ENCODE measurements around the gene TFF2. TPM values are rescaled to one million over a fixed set of nuclear protein-coding genes. Genes with fewer than 3 reads are reported as not detected.

The TFF2 gene
- total and polyA plus RNA-seq, 4 donors: 2.1 TPM; not detected in 3

DNA sequence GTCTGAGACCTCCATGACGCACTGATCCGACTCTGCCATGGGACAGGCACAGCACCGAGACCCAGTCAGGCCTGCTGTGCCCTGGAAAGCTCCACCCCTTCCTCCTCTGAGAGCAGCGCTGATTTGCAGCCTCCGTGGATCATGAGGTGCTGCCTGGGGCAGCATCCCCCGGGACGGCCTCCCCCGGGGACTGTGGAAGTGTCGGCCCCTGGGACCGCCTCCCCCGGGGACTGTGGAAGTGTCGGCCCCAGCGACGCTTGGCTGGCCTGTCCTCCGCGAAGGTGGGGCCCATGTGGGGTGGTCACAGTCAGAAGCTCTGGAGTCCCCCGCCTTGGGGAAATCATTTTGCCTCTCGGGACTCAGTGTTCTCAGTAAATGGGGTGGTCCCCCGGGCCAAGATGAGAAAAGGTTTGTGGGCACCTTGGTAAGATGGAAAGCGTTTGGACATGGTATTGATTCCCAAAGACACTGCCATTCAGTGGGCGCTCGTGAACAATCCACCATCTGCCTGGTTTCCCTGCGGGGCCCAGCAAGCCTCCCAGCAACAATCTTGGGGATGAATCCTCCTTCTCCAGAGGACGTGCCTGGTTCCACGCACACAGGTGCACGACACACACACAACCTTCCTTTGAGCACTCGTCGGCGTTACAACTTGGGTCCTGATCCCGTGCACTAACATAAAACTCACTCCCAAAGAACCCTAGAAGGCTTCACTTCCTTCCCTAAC is 3.0 kb downstream of the TFF2 start:
- ATAC-seq (ENCODE audit: low FRiP score): no peak
- Histone ChIP-seq H3K27ac (ENCODE audit: low read depth in 1 of 2, low read length in 2 of 2) (no peak overlapping the region), H3K36me3 (ENCODE audit: control insufficient read depth in 1 of 2, insufficient read depth in 2 of 2, low read length in 1 of 2) (no peaks in the 10 kb centered on the region), H3K4me3 (ENCODE audit: low read length in 2 of 2) (no peak overlapping the region), H3K27me3 (ENCODE audit: control insufficient read depth in 1 of 2, insufficient read depth in 2 of 2, low read length in 1 of 2) (no peaks in the 10 kb centered on the region), H3K4me1 (ENCODE audit: control insufficient read depth in 1 of 2, insufficient read depth in 2 of 2, low read length in 2 of 2) (no peaks in the 10 kb centered on the region), H3K9me3 (ENCODE audit: control insufficient read depth, low read length) (no peaks in the 10 kb centered on the region)
- intact Hi-C loops (cut with DNase I): no loop called here
- DNase-seq: no peak
- WGBS, 2 donors: 85% methylated on average over 30 of the region's 30 CpGs

DNA sequence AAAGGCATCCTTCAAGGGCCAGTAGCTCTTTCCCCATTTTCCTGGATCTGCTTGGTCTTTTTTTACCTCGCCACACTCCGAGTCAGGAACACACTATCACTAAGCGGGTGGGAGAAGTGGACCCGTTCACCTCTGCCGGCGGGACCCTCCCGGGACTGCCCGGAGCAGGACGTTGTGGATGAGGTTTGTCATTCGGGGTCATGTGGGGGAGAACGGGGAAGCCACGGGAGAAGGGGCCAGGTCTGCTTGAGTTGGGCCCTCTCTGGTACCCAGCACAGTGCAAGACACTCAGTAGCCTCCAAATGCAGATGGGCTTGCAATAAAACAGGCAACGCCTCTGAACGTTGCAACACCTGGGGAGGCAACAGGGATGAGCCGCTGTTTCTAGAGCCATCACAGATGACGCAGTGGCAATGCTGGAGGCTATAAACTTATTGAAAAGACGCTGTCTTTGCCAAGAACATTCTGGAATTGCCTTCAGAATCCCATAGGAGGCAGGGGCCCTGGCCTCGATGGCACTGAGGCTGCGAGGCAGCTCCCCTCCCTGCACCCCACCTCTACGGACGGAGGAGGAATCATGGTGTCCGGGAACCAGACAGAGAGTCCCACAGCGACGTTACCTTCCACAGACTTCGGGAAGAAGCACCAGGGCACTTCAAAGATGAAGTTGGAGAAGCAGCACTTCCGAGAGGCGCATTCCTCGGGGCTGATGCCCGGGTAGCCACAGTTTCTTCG is 3.8 kb downstream of the TFF2 start:
- H3K36me3 ChIP-seq (ENCODE audit: control insufficient read depth in 1 of 2, insufficient read depth in 2 of 2, low read length in 1 of 2): no peaks in the 10 kb centered on the region
- no peak overlapping the region for H3K27ac ChIP-seq (ENCODE audit: low read depth in 1 of 2, low read length in 2 of 2)
- DNase-seq: no peak
- intact Hi-C loops (cut with DNase I): no loop called here
- 86 to 87% methylated on average over 30 of the region's 30 CpGs for WGBS, 2 donors
- H3K27me3 ChIP-seq (ENCODE audit: control insufficient read depth in 1 of 2, insufficient read depth in 2 of 2, low read length in 1 of 2): no peaks in the 10 kb centered on the region
- H3K9me3 ChIP-seq (ENCODE audit: control insufficient read depth, low read length): no peaks in the 10 kb centered on the region
- no peaks in the 10 kb centered on the region for H3K4me1 ChIP-seq (ENCODE audit: control insufficient read depth in 1 of 2, insufficient read depth in 2 of 2, low read length in 2 of 2)
- no peak for ATAC-seq (ENCODE audit: low FRiP score)
- H3K4me3 ChIP-seq (ENCODE audit: low read length in 2 of 2): no peak overlapping the region

DNA sequence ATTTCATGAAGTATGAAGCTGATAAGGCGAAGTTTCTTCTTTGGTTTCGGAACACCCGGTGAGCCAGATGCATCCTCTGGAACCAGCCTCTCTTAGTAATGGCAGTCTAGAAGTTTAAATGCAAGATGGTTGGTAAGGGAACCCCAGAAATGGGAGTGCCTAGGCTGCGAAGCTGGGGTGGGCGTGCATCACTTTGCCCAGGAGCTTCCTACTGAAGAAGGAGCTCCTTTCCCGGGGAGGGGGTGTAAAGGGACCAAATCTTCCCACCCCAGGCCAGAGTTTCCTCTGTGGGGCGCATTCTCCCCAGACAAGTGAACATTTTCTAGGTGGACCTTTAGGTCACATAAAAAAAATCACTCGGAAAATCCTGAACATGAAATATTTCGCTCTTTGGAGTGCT is 4.4 kb downstream of the TFF2 start:
- 86 to 88% methylated on average over 9 of the region's 9 CpGs for WGBS, 2 donors

DNA sequence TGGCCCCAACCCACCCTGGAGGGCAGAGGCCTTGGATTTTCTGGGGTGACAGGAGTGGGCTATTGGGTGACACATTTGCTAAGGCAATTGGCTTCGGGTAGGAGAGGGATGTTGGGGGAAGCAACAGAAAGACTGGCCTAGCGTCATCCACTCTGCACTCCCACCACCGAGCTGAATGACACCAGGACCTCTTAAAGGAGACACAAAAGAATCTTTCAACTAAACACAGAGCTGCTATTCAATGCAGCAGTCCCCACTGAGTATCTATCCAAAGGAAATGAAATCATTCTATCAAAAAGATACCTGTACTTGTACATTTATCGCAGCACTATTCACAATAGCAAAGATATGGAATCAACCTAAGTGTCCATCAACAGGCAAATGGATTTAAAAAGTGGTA is 6.2 kb downstream of the TFF2 start:
- Histone ChIP-seq H3K9me3 (ENCODE audit: control insufficient read depth, low read length) (no peaks in the 10 kb centered on the region), H3K4me3 (ENCODE audit: low read length in 2 of 2) (no peak overlapping the region), H3K27ac (ENCODE audit: low read depth in 1 of 2, low read length in 2 of 2) (no peak overlapping the region), H3K36me3 (ENCODE audit: control insufficient read depth in 1 of 2, insufficient read depth in 2 of 2, low read length in 1 of 2) (no peaks in the 10 kb centered on the region), H3K4me1 (ENCODE audit: control insufficient read depth in 1 of 2, insufficient read depth in 2 of 2, low read length in 2 of 2) (no peaks in the 10 kb centered on the region), H3K27me3 (ENCODE audit: control insufficient read depth in 1 of 2, insufficient read depth in 2 of 2, low read length in 1 of 2) (no peaks in the 10 kb centered on the region)
- WGBS, 2 donors: 60 to 67% methylated on average over 4 of the region's 4 CpGs
- intact Hi-C loops (cut with DNase I): no loop called here
- ATAC-seq (ENCODE audit: low FRiP score): no peak
- no peak for DNase-seq

More for the DNA sequence above, 4.4 kb downstream of the TFF2 start:
- Histone ChIP-seq H3K4me3 (ENCODE audit: low read length in 2 of 2) (no peak overlapping the region), H3K27ac (ENCODE audit: low read depth in 1 of 2, low read length in 2 of 2) (no peak overlapping the region), H3K36me3 (ENCODE audit: control insufficient read depth in 1 of 2, insufficient read depth in 2 of 2, low read length in 1 of 2) (no peaks in the 10 kb centered on the region), H3K9me3 (ENCODE audit: control insufficient read depth, low read length) (no peaks in the 10 kb centered on the region), H3K4me1 (ENCODE audit: control insufficient read depth in 1 of 2, insufficient read depth in 2 of 2, low read length in 2 of 2) (no peaks in the 10 kb centered on the region), H3K27me3 (ENCODE audit: control insufficient read depth in 1 of 2, insufficient read depth in 2 of 2, low read length in 1 of 2) (no peaks in the 10 kb centered on the region)
- DNase-seq (no peak), ATAC-seq (ENCODE audit: low FRiP score) (no peak)
- intact Hi-C loops (cut with DNase I): no loop called here

DNA sequence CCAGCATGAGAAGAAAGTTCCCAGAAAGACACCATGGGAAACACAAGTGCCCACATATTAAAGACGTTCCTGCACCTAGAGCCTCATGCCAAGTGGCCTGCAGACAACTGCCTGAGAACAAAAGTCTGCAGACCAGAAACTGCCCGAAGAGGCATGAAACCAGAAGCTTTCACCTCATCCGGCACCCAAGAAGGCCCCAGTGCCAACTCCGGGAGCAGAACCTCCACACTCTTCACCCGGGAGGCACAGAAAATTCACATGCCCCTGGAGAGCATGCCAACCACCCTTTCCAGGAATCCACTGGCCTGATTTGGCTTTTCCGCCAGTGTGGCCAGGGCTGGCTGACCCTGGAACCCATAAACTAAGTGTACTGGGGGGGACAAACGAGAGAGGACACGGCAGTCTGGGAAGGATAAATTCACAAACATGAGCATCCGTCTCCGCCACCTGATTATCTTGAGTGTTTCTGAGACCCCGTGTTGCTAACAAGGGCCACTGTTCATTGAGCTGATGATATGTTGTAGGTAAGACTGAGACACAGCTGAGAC is 6.8 kb downstream of the TFF2 start:
- WGBS, 2 donors: 79 to 84% methylated on average over 11 of the region's 11 CpGs
- ATAC-seq (ENCODE audit: low FRiP score) (no peak), DNase-seq (no peak)
- Histone ChIP-seq H3K4me1 (ENCODE audit: control insufficient read depth in 1 of 2, insufficient read depth in 2 of 2, low read length in 2 of 2) (no peaks in the 10 kb centered on the region), H3K9me3 (ENCODE audit: control insufficient read depth, low read length) (no peaks in the 10 kb centered on the region), H3K36me3 (ENCODE audit: control insufficient read depth in 1 of 2, insufficient read depth in 2 of 2, low read length in 1 of 2) (no peaks in the 10 kb centered on the region), H3K4me3 (ENCODE audit: low read length in 2 of 2) (no peak overlapping the region), H3K27ac (ENCODE audit: low read depth in 1 of 2, low read length in 2 of 2) (no peak overlapping the region), H3K27me3 (ENCODE audit: control insufficient read depth in 1 of 2, insufficient read depth in 2 of 2, low read length in 1 of 2) (no peaks in the 10 kb centered on the region)
- intact Hi-C loops (cut with DNase I): no loop called here

DNA sequence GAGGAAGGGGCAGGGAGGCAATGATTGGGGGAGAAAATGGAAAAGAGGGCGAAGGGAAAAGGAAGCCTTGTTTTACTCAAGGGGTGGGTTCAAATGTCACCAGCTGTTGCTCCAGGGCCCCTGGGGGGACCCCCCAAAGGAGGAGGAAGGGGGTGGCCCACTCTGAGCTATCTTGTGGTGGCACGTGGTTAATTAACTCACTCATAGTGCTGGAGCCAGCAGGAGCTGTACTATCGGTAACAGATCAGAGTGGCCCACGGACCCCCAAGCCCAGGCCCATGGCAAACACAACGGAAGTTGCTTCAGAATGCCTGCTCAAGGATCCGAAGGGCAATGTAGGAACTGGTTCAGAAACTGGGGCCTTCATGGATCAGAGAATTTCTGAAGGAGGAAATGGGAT is 7.2 kb downstream of the TFF2 start:
- WGBS, 2 donors: 84 to 85% methylated on average over 6 of the region's 6 CpGs
- Histone ChIP-seq H3K4me3 (ENCODE audit: low read length in 2 of 2) (no peak overlapping the region), H3K36me3 (ENCODE audit: control insufficient read depth in 1 of 2, insufficient read depth in 2 of 2, low read length in 1 of 2) (no peaks in the 10 kb centered on the region), H3K4me1 (ENCODE audit: control insufficient read depth in 1 of 2, insufficient read depth in 2 of 2, low read length in 2 of 2) (no peaks in the 10 kb centered on the region), H3K27ac (ENCODE audit: low read depth in 1 of 2, low read length in 2 of 2) (no peak overlapping the region), H3K9me3 (ENCODE audit: control insufficient read depth, low read length) (no peaks in the 10 kb centered on the region), H3K27me3 (ENCODE audit: control insufficient read depth in 1 of 2, insufficient read depth in 2 of 2, low read length in 1 of 2) (no peaks in the 10 kb centered on the region)
- DNase-seq (no peak), ATAC-seq (ENCODE audit: low FRiP score) (no peak)
- intact Hi-C loops (cut with DNase I): no loop called here

DNA sequence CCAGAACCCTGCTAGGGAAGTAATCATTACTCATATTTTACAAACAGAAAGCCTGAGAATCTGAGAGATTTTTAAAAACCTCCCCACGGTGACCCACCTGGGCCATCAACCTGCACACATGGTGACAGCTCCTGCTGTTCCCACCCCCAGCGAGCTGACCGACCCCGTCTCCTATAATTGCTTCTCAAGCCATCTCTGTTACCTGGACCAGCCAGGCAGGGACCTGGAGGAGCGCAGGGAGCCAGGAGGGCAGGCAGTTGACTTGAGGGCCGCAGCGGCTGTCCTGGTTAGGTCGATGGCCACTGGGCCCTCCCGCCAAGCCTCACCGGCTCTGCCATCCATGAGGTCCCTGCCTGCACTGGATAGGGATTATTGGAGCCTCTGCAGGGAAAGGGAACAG is 7.7 kb downstream of the TFF2 start:
- WGBS, 2 donors: 67 to 78% methylated on average over 10 of the region's 10 CpGs
- intact Hi-C loops (cut with DNase I): no loop called here
- Histone ChIP-seq H3K9me3 (ENCODE audit: control insufficient read depth, low read length) (no peaks in the 10 kb centered on the region), H3K4me3 (ENCODE audit: low read length in 2 of 2) (no peak overlapping the region), H3K27ac (ENCODE audit: low read depth in 1 of 2, low read length in 2 of 2) (no peak overlapping the region), H3K36me3 (ENCODE audit: control insufficient read depth in 1 of 2, insufficient read depth in 2 of 2, low read length in 1 of 2) (no peaks in the 10 kb centered on the region), H3K27me3 (ENCODE audit: control insufficient read depth in 1 of 2, insufficient read depth in 2 of 2, low read length in 1 of 2) (no peaks in the 10 kb centered on the region), H3K4me1 (ENCODE audit: control insufficient read depth in 1 of 2, insufficient read depth in 2 of 2, low read length in 2 of 2) (no peaks in the 10 kb centered on the region)
- ATAC-seq (ENCODE audit: low FRiP score) (no peak), DNase-seq (no peak)

DNA sequence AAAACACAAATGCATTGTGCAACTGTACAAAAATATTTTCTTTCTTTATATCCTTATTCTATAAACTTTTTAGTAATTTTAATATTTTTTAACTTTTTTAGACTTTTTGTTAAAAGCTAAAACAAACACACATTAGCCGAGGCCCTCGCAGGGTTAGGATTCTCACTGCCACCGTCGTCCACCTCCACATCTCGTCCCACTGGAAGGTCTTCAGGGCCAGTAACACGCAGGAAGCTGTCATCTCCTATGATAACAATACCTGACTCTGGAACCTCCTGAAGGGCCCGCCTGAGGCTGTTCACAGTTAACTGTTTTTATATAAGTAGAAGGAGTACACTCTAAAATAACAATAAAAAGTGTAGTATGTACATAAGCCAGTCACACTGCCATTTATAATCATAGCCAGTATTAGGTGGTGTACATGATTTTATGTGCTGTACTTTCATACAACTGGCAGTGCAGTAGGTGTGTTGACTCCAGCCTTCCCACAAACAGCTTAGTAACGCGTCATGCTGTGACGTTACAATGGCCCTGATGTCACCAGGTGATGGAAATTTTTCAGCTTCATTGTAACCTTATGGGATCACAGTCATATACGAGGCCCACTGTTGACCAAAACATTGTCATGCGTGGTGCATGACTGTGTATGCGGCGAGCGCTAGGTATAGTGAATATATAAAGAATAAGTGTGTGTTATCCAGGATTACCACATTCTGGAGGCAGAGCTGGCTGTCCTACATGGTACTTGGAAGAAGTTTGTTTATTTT is 8.8 kb downstream of the TFF2 start:
- Histone ChIP-seq H3K4me1 (ENCODE audit: control insufficient read depth in 1 of 2, insufficient read depth in 2 of 2, low read length in 2 of 2) (no peaks in the 10 kb centered on the region), H3K4me3 (ENCODE audit: low read length in 2 of 2) (no peak overlapping the region), H3K36me3 (ENCODE audit: control insufficient read depth in 1 of 2, insufficient read depth in 2 of 2, low read length in 1 of 2) (no peaks in the 10 kb centered on the region), H3K27me3 (ENCODE audit: control insufficient read depth in 1 of 2, insufficient read depth in 2 of 2, low read length in 1 of 2) (no peaks in the 10 kb centered on the region), H3K9me3 (ENCODE audit: control insufficient read depth, low read length) (no peaks in the 10 kb centered on the region), H3K27ac (ENCODE audit: low read depth in 1 of 2, low read length in 2 of 2) (no peak overlapping the region)
- DNase-seq (no peak), ATAC-seq (ENCODE audit: low FRiP score) (no peak)
- WGBS, 2 donors: 87 to 89% methylated on average over 15 of the region's 15 CpGs
- intact Hi-C loops (cut with DNase I): no loop called here
